HG02678 (cell line): ENCODE results near the gene ZNF616.

Experiments used
- ATAC-seq: cut with Tn5 transposase; IDR thresholded peaks from one replicate; pipeline ENCODE4 v1.9.1; 2021; ENCODE audit warnings: mild to moderate bottlenecking, moderate library complexity; ENCODE audit not compliant: unreplicated experiment

ZNF616 gene

GRCh38 chr19:52139252-52140031, at the start of gene ZNF616:
Gene ZNF616 (minus strand): TSS chr19:52139938. CDS start chr19:52130512, 9,426 bp downstream.
- ATAC-seq, result peak; percentile 66

- ATAC-seq, result peak; percentile 5
Measured at GRCh38 chr19:52188822-52189734, 49.3 kb upstream of the ZNF616 start.

GRCh38 chr19:52187407-52187806, 47.7 kb upstream of the ZNF616 start:
- no peak for ATAC-seq

GRCh38 chr19:52176574-52176973, 36.8 kb upstream of the ZNF616 start:
- no peak for ATAC-seq

- ATAC-seq, result no peak
Measured at GRCh38 chr19:52172347-52172746, 32.6 kb upstream of the ZNF616 start.

GRCh38 chr19:52171321-52172169, 31.8 kb upstream of the ZNF616 start, which contains the start of gene ZNF836:
Gene ZNF836 (minus strand): TSS chr19:52171621. CDS start chr19:52168072, 3,549 bp downstream.
- peak; percentile 90 for ATAC-seq

- ATAC-seq, result peak; percentile 8
Measured at GRCh38 chr19:52170863-52171320, 31.2 kb upstream of the ZNF616 start.

GRCh38 chr19:52170304-52170703, 30.6 kb upstream of the ZNF616 start:
- no peak for ATAC-seq

GRCh38 chr19:52155596-52156359, 16.0 kb upstream of the ZNF616 start:
- no peak for ATAC-seq

- ATAC-seq, result no peak
Measured at GRCh38 chr19:52148256-52148655, 8.5 kb upstream of the ZNF616 start.

- ATAC-seq, result no peak
Measured at GRCh38 chr19:52142001-52142595, 2.4 kb upstream of the ZNF616 start.

GRCh38 chr19:52141203-52141602, 1.5 kb upstream of the ZNF616 start:
- ATAC-seq, result no peak

GRCh38 chr19:52140032-52140710, 433 bp upstream of the ZNF616 start:
- peak; percentile 94 for ATAC-seq

- ATAC-seq, result no peak
Measured at GRCh38 chr19:52138983-52139251, 821 bp downstream of the ZNF616 start.

- ATAC-seq, result no peak
Measured at GRCh38 chr19:52138278-52138982, 1.3 kb downstream of the ZNF616 start.

- no peak for ATAC-seq
Measured at GRCh38 chr19:52120286-52120685, 19.5 kb downstream of the ZNF616 start.

- ATAC-seq, result no peak
Measured at GRCh38 chr19:52115526-52116053, 24.1 kb downstream of the ZNF616 start.

- ATAC-seq, result no peak
Measured at GRCh38 chr19:52114691-52115090, 25.0 kb downstream of the ZNF616 start.
